Suprapubic skin (tissue), 4 donors: Measurements from ENCODE around the gene STIP1. TPM values are rescaled to one million over a fixed set of nuclear protein-coding genes. Genes with fewer than 3 reads are reported as not detected.
"Not testable (repeated sequence)": the region's sequence is repeated elsewhere in the genome, so short reads cannot be mapped to it uniquely, and the experiment has no call there.

Source experiments
- DNase-seq, 2 donors: peaks; one replicate each; pipeline ENCODE4 v3.0.0-alpha.2; 2019; ENCODE audit warnings: low spot score in 2 of 2
- H3K27ac ChIP-seq: fragments of 200-600 bp; sonication (generic); one replicate; pipeline ENCODE4 v1.5.1; 2019
- H3K27me3 ChIP-seq: fragments of 200-600 bp; sonication (generic); one replicate; pipeline ENCODE4 v1.5.1; 2019
- H3K36me3 ChIP-seq: fragments of 200-600 bp; sonication (generic); one replicate; pipeline ENCODE4 v1.5.1; 2019
- H3K4me1 ChIP-seq: fragments of 200-600 bp; sonication (generic); one replicate; pipeline ENCODE4 v1.5.1; 2019
- H3K4me3 ChIP-seq: fragments of 200-600 bp; sonication (generic); one replicate; pipeline ENCODE4 v1.5.1; 2019; ENCODE audit warnings: mild to moderate bottlenecking
- H3K9me3 ChIP-seq: fragments of 200-600 bp; sonication (generic); one replicate; pipeline ENCODE4 v1.5.1; 2019
- EP300 ChIP-seq: sonication (generic); formaldehyde crosslinking; IDR thresholded peaks from one replicate; pipeline ENCODE4 v1.6.1; 2017; ENCODE audit warnings: antibody characterized with exemption
- POLR2A ChIP-seq, 2 donors: fragments of 450-650 bp; IDR thresholded peaks; one replicate each; pipeline ENCODE4 v1.6.1; 2017; ENCODE audit warnings: antibody characterized with exemption in 2 of 2, mild to moderate bottlenecking in 2 of 2, moderate library complexity in 2 of 2
- POLR2AphosphoS5 ChIP-seq, 3 donors: sonication (generic); formaldehyde crosslinking; IDR thresholded peaks; one replicate each; pipeline ENCODE4 v1.6.1; 2017; ENCODE audit warnings: antibody characterized with exemption in 3 of 3
- WGBS: methylation state at CpG from one replicate; pipeline ENCODE4 v1.1.5; 2018; 5-methylcytosine and 5-hydroxymethylcytosine counted together
- total RNA-seq, 4 donors: library from RNA; depleted of rRNA; stranded (reverse); fragments of >200 nt; gene quantifications; one replicate each; pipeline ENCODE4 v1.1.0, GENCODE V29; 2016
- TF ChIP-seq, protein P1 (sequence below), 2 donors: fragments of 200-600 bp in 1 of 2; fragments of 450-650 bp in 1 of 2; sonication (generic) in 1 of 2; IDR thresholded peaks; one replicate each; pipeline ENCODE4 v1.5.1; 2016 to 2019; ENCODE audit warnings: antibody characterized with exemption in 2 of 2, mild to moderate bottlenecking in 1 of 2, moderate library complexity in 1 of 2

Gene STIP1
- total RNA-seq, 4 donors from 2014 or later, result 47.1 to 93.9 (median 87.4) TPM

DNA sequence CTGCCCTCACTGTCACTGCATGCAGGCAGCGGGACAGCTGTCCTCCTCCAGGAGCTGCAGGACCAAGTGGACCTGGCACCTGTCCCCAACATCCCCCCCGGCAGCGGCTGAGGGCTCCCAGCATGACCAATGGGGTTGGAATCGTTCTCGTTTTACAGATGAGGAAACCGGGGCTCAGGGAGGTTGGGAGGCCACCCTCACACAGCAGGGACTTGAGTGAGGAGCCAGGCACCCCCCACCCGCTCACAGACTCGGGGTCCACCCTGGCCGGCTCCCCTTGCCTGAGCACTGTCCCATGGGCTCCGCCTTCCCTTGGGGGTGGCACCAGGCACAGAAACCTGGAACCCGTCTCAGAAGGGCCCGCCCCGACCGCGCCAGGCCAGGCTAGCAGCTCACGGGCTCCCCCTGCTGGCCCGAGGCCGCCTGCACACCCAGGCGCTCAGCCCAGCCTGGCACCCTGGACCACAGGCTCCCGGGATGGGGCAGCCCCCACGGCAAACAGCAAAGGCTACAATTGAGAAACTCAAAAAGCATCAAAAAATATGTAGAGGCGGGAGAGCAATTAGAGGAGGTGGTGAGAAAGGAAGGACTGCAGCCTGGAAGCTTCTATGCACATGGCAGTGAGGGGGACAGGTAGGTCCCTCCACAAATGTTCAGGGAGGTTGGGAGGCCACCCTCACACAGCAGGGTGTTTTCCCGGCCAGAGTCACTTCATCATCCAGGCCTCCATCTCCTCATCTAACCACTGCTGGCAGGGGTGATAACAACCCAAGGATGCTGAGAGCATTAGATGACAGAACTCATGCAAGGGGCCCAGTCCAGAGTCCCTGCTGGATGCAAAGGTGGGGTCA, 32.9 kb upstream of the STIP1 start:
- Histone ChIP-seq H3K27me3 (no peaks in the 10 kb centered on the region), H3K4me3 (no peak overlapping the region), H3K4me1 (peaks cover 25% of the 10 kb centered on the region), H3K36me3 (no peaks in the 10 kb centered on the region), H3K9me3 (no peaks in the 10 kb centered on the region), H3K27ac (no peak overlapping the region)
- TF ChIP-seq EP300, result no peak
- no peak for TF ChIP-seq POLR2A (IDR thresholded peaks at IDR 0.05)
- TF ChIP-seq, protein P1, sequence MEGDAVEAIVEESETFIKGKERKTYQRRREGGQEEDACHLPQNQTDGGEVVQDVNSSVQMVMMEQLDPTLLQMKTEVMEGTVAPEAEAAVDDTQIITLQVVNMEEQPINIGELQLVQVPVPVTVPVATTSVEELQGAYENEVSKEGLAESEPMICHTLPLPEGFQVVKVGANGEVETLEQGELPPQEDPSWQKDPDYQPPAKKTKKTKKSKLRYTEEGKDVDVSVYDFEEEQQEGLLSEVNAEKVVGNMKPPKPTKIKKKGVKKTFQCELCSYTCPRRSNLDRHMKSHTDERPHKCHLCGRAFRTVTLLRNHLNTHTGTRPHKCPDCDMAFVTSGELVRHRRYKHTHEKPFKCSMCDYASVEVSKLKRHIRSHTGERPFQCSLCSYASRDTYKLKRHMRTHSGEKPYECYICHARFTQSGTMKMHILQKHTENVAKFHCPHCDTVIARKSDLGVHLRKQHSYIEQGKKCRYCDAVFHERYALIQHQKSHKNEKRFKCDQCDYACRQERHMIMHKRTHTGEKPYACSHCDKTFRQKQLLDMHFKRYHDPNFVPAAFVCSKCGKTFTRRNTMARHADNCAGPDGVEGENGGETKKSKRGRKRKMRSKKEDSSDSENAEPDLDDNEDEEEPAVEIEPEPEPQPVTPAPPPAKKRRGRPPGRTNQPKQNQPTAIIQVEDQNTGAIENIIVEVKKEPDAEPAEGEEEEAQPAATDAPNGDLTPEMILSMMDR (IDR thresholded peaks at IDR 0.05), result peak; percentile 92 to 100
- TF ChIP-seq POLR2AphosphoS5 (IDR thresholded peaks at IDR 0.05), result peak in 1 of 3 donors; percentile 12
- WGBS, result 5% methylated on average over 5 of the region's 23 CpGs
- DNase-seq, result no peak

DNA sequence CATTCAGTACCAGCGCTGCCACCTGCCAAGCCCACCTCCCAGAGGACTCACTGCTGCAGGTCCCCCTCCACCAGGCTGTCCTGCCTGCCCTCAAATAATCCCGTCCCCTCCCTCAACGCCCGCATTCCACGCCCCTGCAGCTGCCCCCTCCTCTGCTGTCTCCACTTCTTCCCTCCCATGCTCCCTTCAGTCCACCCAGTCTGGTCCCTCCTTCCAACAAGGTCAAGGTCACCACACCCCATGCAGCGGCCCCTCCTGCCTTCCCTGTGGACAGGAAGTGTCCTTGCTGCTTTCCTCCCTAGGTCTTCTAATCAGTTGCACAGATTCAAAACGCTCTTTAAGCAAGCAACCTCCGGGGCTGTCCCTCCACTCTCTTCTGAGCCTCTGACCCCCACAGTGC, 32.2 kb upstream of the STIP1 start:
- WGBS, result 55% methylated on average over 8 of the region's 8 CpGs
- Histone ChIP-seq H3K4me1 (peaks cover 18% of the 10 kb centered on the region), H3K9me3 (no peaks in the 10 kb centered on the region), H3K36me3 (no peaks in the 10 kb centered on the region), H3K4me3 (no peak overlapping the region), H3K27me3 (no peaks in the 10 kb centered on the region), H3K27ac (no peak overlapping the region)
- no peak for TF ChIP-seq POLR2A (IDR thresholded peaks at IDR 0.05)
- TF ChIP-seq POLR2AphosphoS5 (IDR thresholded peaks at IDR 0.05), result no peak
- no peak for TF ChIP-seq EP300
- TF ChIP-seq, protein P1 (IDR thresholded peaks at IDR 0.05), result no peak
- no peak for DNase-seq

- peaks cover 8% of the 10 kb centered on the region for H3K4me1 ChIP-seq
- TF ChIP-seq, protein P1 (IDR thresholded peaks at IDR 0.05), result no peak
- TF ChIP-seq POLR2A (IDR thresholded peaks at IDR 0.05) (no peak), POLR2AphosphoS5 (IDR thresholded peaks at IDR 0.05) (no peak), EP300 (no peak)
- no peaks in the 10 kb centered on the region for H3K27me3 ChIP-seq
- no peak overlapping the region for H3K27ac ChIP-seq
- H3K36me3 ChIP-seq, result no peaks in the 10 kb centered on the region
- DNase-seq, result no peak
- no peak overlapping the region for H3K4me3 ChIP-seq
- no peaks in the 10 kb centered on the region for H3K9me3 ChIP-seq
- 94% methylated on average over 6 of the region's 14 CpGs for WGBS
These were observed 29.5 kb upstream of the STIP1 start for GRCh38 chr11:64156235-64157011.

- Histone ChIP-seq H3K4me1 (peaks cover 2% of the 10 kb centered on the region), H3K4me3 (no peak overlapping the region), H3K27ac (no peak overlapping the region), H3K36me3 (no peaks in the 10 kb centered on the region), H3K9me3 (no peaks in the 10 kb centered on the region), H3K27me3 (no peaks in the 10 kb centered on the region)
- TF ChIP-seq POLR2AphosphoS5 (IDR thresholded peaks at IDR 0.05) (no peak), EP300 (no peak), POLR2A (IDR thresholded peaks at IDR 0.05) (no peak)
- no peak for DNase-seq
- WGBS, result 85% methylated on average over 11 of the region's 17 CpGs
These were observed 28.2 kb upstream of the STIP1 start for GRCh38 chr11:64157631-64158394.

DNA sequence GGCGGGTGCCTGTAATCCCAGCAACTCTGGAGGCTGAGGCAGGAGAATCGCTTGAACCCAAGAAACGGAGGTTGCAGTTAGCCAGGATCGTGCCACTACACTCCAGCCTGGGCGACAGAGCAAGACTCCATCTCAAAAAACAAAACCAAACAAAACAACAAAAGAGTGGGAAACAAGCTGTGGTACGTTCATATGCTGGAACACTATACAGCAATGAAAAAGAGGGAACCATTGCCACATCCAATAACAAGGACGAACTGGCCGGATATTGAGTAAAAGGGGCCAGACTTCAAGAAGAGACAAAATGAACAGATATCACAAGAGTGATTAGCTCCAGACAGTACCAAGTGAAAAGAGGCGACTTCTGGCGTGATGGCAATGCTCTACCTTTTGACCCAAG, 24.9 kb upstream of the STIP1 start:
- Histone ChIP-seq H3K36me3 (no peaks in the 10 kb centered on the region), H3K9me3 (no peaks in the 10 kb centered on the region), H3K27me3 (no peaks in the 10 kb centered on the region), H3K4me3 (no peak overlapping the region), H3K27ac (no peak overlapping the region), H3K4me1 (peaks cover 17% of the 10 kb centered on the region)
- TF ChIP-seq EP300, result no peak
- TF ChIP-seq, protein P1 (IDR thresholded peaks at IDR 0.05), result no peak
- no peak for TF ChIP-seq POLR2A (IDR thresholded peaks at IDR 0.05)
- TF ChIP-seq POLR2AphosphoS5 (IDR thresholded peaks at IDR 0.05), result no peak
- DNase-seq, result no peak
- 98% methylated on average over 10 of the region's 10 CpGs for WGBS

- not testable (repeated sequence) for H3K4me3 ChIP-seq, H3K27me3 ChIP-seq, H3K36me3 ChIP-seq, DNase-seq, H3K9me3 ChIP-seq, H3K27ac ChIP-seq
- peaks cover 30% of the 10 kb centered on the region for H3K4me1 ChIP-seq
- WGBS, result 94% methylated on average over 16 of the region's 16 CpGs
These were observed 23.2 kb upstream of the STIP1 start for GRCh38 chr11:64162769-64163168.
